ENCODE data around the gene NOS1AP.
A peak's percentile ranks its signal among the peaks of the same experiment; 100 is the strongest.

The NOS1AP gene

GRCh38 chr1:162275622-162276175 is 206.2 kb downstream of the NOS1AP start:
- Mint-ChIP-seq H3K27ac (no peak overlapping the region), H3K4me3 (no peak overlapping the region), H3K36me3 (ENCODE audit: low read depth) (no peaks in the 10 kb centered on the region), H3K27me3 (ENCODE audit: low read depth) (no peaks in the 10 kb centered on the region), H3K4me1 (peaks cover 18% of the 10 kb centered on the region), H3K9me3 (no peaks in the 10 kb centered on the region)
- no peak for TF ChIP-seq CTCF (IDR thresholded peaks at IDR 0.05; ENCODE audit: unreplicated experiment in 3 of 3)

GRCh38 chr1:162276493-162276892 is 207.0 kb downstream of the NOS1AP start:
- peak; percentile 34 to 50 (median 36) for TF ChIP-seq CTCF (IDR thresholded peaks at IDR 0.05; ENCODE audit: unreplicated experiment in 3 of 3)
- Mint-ChIP-seq H3K27ac (no peak overlapping the region), H3K4me1 (peaks cover 23% of the 10 kb centered on the region), H3K9me3 (no peaks in the 10 kb centered on the region), H3K4me3 (no peak overlapping the region), H3K36me3 (ENCODE audit: low read depth) (no peaks in the 10 kb centered on the region), H3K27me3 (ENCODE audit: low read depth) (no peaks in the 10 kb centered on the region)

- H3K36me3 Mint-ChIP-seq (ENCODE audit: low read depth), result no peaks in the 10 kb centered on the region
- peaks cover 24% of the 10 kb centered on the region for H3K4me1 Mint-ChIP-seq
- H3K27ac Mint-ChIP-seq, result peak overlapping the region in 2 of 3 experiments; percentile 17 to 45
- no peaks in the 10 kb centered on the region for H3K9me3 Mint-ChIP-seq
- TF ChIP-seq CTCF (IDR thresholded peaks at IDR 0.05; ENCODE audit: unreplicated experiment in 3 of 3), result no peak
- H3K4me3 Mint-ChIP-seq, result no peak overlapping the region
- H3K27me3 Mint-ChIP-seq (ENCODE audit: low read depth), result no peaks in the 10 kb centered on the region
Measured at GRCh38 chr1:162279136-162279498, 209.6 kb downstream of the NOS1AP start.

GRCh38 chr1:162281426-162281825 is 211.9 kb downstream of the NOS1AP start:
- H3K27me3 Mint-ChIP-seq (ENCODE audit: low read depth), result no peaks in the 10 kb centered on the region
- H3K9me3 Mint-ChIP-seq, result no peaks in the 10 kb centered on the region
- no peaks in the 10 kb centered on the region for H3K36me3 Mint-ChIP-seq (ENCODE audit: low read depth)
- no peak for TF ChIP-seq CTCF (IDR thresholded peaks at IDR 0.05; ENCODE audit: unreplicated experiment in 3 of 3)
- peaks cover 43% of the 10 kb centered on the region for H3K4me1 Mint-ChIP-seq
- peak overlapping the region; percentile 47 to 89 (median 71) for H3K27ac Mint-ChIP-seq
- H3K4me3 Mint-ChIP-seq, result peak overlapping the region in 1 of 3 experiments; percentile 11

GRCh38 chr1:162283657-162284056 is 214.2 kb downstream of the NOS1AP start:
- Mint-ChIP-seq H3K27ac (peak overlapping the region in 1 of 3 experiments; percentile 30), H3K4me3 (no peak overlapping the region), H3K4me1 (peaks cover 43% of the 10 kb centered on the region), H3K9me3 (no peaks in the 10 kb centered on the region), H3K27me3 (ENCODE audit: low read depth) (no peaks in the 10 kb centered on the region), H3K36me3 (ENCODE audit: low read depth) (no peaks in the 10 kb centered on the region)
- TF ChIP-seq CTCF (IDR thresholded peaks at IDR 0.05; ENCODE audit: unreplicated experiment in 3 of 3), result no peak

- Mint-ChIP-seq H3K9me3 (no peaks in the 10 kb centered on the region), H3K4me3 (no peak overlapping the region), H3K27ac (peak overlapping the region; percentile 39 to 57 (median 48)), H3K4me1 (peaks cover 36% of the 10 kb centered on the region), H3K36me3 (ENCODE audit: low read depth) (no peaks in the 10 kb centered on the region), H3K27me3 (ENCODE audit: low read depth) (no peaks in the 10 kb centered on the region)
- no peak for TF ChIP-seq CTCF (IDR thresholded peaks at IDR 0.05; ENCODE audit: unreplicated experiment in 3 of 3)
Measured at GRCh38 chr1:162284206-162284955, 214.9 kb downstream of the NOS1AP start.

Data from nephron (organoid).